ENCODE measurements around the gene GCKR. TPM values are rescaled to one million over a fixed set of nuclear protein-coding genes. Genes with fewer than 3 reads are reported as not detected.

Gene GCKR
- total RNA-seq, 1 experiment from 2014 or later: 0.11 TPM

- Histone ChIP-seq H3K9me3 (ENCODE audit: control insufficient read depth, low read depth, low read length) (no peaks in the 10 kb centered on the region), H4K20me1 (ENCODE audit: control insufficient read depth, insufficient read depth, insufficient read length) (no peaks in the 10 kb centered on the region), H3T11ph (ENCODE audit: low read length) (no peak overlapping the region), H3K23me2 (ENCODE audit: insufficient read length, low read depth, low read length, poor library complexity, severe bottlenecking) (no peaks in the 10 kb centered on the region), H3K79me1 (ENCODE audit: insufficient read depth, low read depth, low read length, poor library complexity, severe bottlenecking) (no peaks in the 10 kb centered on the region), H3K79me2 (ENCODE audit: insufficient read depth, low read length) (no peaks in the 10 kb centered on the region), H2BK120ac (ENCODE audit: low read depth, low read length, poor library complexity, severe bottlenecking) (no peak overlapping the region), H3K18ac (ENCODE audit: insufficient read length, low read depth, low read length) (no peak overlapping the region), H2AK5ac (ENCODE audit: insufficient read length, low read length) (no peak overlapping the region), H2BK20ac (ENCODE audit: low read depth, low read length, poor library complexity, severe bottlenecking) (no peak overlapping the region), H3K9ac (ENCODE audit: extremely low read depth, insufficient read length, low read length) (no peak overlapping the region), H3K56ac (ENCODE audit: insufficient read length, low read depth, low read length) (no peak overlapping the region), H4K91ac (ENCODE audit: insufficient read length, low read depth, low read length) (no peak overlapping the region), H3K4ac (ENCODE audit: low read depth, low read length) (no peak overlapping the region), H2BK12ac (ENCODE audit: insufficient read length, low read depth, low read length) (no peak overlapping the region), H4K5ac (ENCODE audit: insufficient read length, low read depth, low read length) (no peak overlapping the region), H2AFZ (ENCODE audit: low read length) (no peak overlapping the region), H3K27ac (ENCODE audit: insufficient read length, low read depth, low read length) (no peak overlapping the region), H3K4me1 (ENCODE audit: insufficient read depth, low read length) (no peaks in the 10 kb centered on the region), H3K23ac (ENCODE audit: insufficient read length, low read depth, low read length) (no peak overlapping the region), H4K8ac (replicated peaks; ENCODE audit: insufficient read length, low read depth, low read length) (no peak overlapping the region), H3K27me3 (ENCODE audit: insufficient read depth, low read length) (no peaks in the 10 kb centered on the region), H3K14ac (ENCODE audit: insufficient read depth, low read length) (no peak overlapping the region), H2BK15ac (ENCODE audit: low read depth, low read length) (no peak overlapping the region), H2BK5ac (ENCODE audit: insufficient read length, low read length) (no peak overlapping the region), H3K4me2 (ENCODE audit: insufficient read depth, insufficient read length, low read length) (no peak overlapping the region)
- Mint-ChIP-seq H3K4me1 (no peaks in the 10 kb centered on the region), H3K4me3 (no peak overlapping the region), H3K27ac (no peak overlapping the region), H3K36me3 (ENCODE audit: insufficient read depth in 1 of 3, low read depth in 3 of 3) (no peaks in the 10 kb centered on the region), H3K9me3 (no peaks in the 10 kb centered on the region; a peak in 1 of 5 replicates), H3K27me3 (ENCODE audit: low read depth) (peaks cover 64% of the 10 kb centered on the region)
- TF ChIP-seq CTCF (conservative IDR thresholded peaks at IDR 0.05): no peak
- DNase-seq: no peak
- no CpG with 5 or more reads among the region's 2 CpGs for WGBS (ENCODE audit: extremely low coverage, insufficient read length, low lambda C conversion rate)
Measured at GRCh38 chr2:27566628-27567027, 70.0 kb downstream of the GCKR start.

Measured in H9 (cell line).